ENCODE measurements around the gene FAM237A.

Gene FAM237A

DNA sequence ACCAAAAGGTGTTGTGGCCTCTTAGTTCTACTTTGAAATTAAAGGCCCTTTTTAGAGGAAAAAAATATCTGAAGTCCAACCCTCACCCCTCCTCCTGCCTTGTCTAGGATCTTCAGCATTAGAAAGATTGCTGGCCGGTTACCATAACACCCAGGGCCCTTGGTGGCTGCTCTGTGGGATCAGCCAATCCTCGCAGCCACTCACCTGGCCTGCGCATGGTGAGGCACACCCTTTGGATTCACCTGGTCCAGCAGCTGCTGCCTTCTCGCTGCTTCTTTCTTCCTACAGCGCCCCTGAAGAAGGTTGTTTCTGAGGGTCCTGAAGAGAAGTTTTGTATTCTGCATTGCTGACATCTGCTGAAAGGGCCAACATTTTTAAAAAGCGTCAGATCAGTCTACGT lies 50.7 kb downstream of the FAM237A start:
- DNase-seq = no peak

DNA sequence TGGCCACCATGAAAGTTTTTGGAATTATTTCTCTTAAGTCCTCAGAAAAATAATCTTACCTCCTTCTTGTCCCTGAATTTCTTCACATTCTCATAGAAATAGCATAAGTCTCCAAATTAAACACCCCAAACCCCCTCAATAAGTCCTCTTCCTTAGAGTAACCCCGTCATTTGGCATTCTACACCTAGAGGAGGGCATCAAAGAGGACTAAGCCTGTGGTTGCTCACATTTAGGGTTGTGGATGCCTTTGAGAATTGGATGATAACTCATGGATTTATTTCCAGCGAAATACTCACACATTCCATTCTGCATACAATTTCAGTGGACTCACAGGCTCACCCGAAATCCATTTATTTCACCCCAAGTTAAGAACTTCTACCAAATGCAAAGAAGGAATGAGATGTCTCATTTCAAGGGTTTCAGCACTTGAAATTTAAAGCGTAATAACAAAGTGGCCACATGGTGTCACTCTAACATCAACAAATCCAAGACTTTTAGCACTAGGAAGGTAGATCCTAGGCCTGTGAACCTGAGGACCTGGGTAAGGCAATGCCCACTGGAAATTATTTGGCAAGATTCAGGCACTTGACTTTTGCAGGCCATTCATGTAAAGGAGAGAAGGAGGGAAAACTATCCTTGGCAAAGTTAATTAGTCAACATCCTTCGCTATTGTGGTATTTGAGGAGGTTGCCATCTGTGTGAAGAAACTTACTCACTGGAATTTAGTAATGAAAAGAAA lies 51.3 kb downstream of the FAM237A start:
- DNase-seq = no peak

DNA sequence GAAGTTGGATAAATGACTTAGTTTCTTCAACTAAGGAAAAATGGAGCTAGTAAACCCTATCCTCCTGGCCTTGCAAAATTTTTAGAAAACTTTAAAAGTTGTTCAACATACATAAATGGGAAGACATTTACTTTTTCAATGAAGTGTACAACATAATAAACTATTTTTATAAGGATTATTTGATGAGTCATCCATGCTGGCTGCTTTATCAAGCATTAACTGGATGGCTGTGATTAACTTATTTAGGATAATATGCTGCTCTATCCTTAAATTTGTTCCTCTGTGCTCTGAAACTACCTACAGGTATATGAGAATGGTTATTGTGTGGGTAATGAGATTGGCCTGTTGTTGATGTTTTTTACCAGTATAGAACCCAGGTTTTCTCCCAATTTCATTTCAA lies 54.6 kb downstream of the FAM237A start:
- DNase-seq = no peak

DNA sequence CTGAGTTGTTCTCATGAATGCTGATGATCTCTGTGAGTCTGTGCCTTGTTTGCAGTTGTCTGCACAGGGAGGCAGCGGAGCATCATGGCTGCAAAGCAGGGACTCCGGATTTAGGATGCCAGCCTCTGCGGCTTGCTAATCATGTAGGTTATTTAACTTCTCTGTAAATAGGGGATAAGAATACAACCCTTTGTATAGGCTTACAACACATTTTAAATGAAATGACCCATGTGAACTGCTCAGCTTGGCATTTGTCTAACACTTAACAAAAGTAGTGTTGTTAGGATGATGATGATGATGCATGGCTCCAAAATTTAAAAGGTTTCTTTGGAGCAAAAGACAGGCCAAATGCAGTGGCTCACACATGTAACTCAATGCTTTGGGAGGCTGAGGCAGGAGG lies 56.5 kb downstream of the FAM237A start:
- DNase-seq = no peak

Measured in activated CD4-positive, alpha-beta T cell treated with anti-CD3 and anti-CD28 coated beads, Interleukin-2, amount 50 U/mL, for 4 hours (primary cell).